HG02610 (cell line): Measurements from ENCODE around the gene WHRN.

Source experiments
- ATAC-seq: cut with Tn5 transposase; IDR thresholded peaks from one replicate; pipeline ENCODE4 v1.9.1; 2021; ENCODE audit warnings: mild to moderate bottlenecking, moderate library complexity; ENCODE audit not compliant: unreplicated experiment

The WHRN gene

GRCh38 chr9:114493521-114494184 is 11.6 kb downstream of the WHRN start:
- no peak for ATAC-seq

- ATAC-seq, result no peak
Measured at GRCh38 chr9:114492991-114493390, 12.3 kb downstream of the WHRN start.

- no peak for ATAC-seq
Measured at GRCh38 chr9:114491430-114492003, 13.8 kb downstream of the WHRN start.

- no peak for ATAC-seq
Measured at GRCh38 chr9:114489928-114490327, 15.3 kb downstream of the WHRN start.

DNA sequence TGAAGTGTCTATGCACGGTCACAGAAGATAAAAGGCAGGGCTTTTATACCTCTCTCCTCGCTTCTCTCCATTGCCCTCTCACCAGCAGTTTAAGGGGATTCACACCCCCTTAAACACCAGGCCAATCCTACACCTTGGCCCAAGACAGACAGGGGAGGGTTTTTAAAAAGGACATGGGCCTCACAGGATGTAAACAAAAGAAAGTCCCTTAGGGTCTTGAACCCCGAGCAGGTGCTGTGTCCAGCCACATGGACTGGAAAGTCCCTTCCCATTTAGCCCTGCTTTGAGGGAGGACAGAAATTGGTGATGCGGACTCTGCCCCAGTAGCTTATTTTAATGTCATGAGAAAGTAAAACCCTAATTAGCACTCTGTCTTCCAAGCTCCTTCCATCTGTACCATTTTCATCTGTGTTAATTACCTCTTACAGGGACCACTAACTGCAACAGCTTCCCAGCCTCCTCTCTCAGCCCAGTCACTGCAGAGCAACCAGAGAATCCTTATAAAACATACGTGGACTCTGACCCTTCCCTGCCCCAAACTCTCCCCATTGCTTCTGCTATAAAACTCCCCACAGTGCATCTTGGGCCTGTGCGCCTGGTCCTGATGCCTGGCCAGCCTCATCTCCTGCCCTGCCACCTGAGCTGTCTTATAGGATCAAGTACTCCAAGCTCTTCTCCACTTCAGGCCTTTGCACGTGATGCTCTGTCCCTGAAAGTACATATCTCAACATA is 16.7 kb downstream of the WHRN start:
- ATAC-seq, result no peak

DNA sequence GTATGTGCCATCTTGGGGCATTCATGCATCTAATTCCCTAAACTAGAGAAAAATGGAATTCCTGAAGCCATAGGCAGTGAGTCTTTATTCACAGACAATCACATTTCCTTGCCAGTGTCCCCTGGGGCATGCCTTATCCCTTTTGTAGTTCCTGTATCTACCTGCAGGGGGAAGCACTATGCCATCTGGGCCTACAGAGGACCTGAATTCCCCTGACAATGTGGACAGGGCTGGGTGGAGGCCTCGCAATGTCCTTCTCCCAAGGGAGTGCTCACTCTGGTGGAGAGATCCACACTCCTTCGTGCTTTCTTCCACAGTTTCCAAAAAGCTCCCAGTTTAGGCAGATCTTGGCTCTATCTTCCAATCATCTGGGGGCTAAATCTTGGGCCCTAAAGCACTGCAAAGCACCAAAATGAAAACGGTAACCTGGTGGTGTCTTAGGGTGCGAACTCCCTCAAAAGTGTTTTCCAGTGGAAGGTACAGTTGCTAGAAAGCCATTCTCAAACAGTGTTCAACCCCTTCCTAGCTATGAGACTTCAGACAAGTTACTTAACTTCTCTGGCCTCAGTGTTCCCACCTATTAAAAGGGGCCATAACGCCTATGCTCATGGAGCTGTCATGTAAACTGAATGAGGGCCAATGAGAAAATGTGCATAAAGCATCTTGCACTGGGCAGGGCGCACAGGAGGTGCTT is 17.5 kb downstream of the WHRN start:
- no peak for ATAC-seq

GRCh38 chr9:114486205-114486963 is 18.9 kb downstream of the WHRN start:
- no peak for ATAC-seq

DNA sequence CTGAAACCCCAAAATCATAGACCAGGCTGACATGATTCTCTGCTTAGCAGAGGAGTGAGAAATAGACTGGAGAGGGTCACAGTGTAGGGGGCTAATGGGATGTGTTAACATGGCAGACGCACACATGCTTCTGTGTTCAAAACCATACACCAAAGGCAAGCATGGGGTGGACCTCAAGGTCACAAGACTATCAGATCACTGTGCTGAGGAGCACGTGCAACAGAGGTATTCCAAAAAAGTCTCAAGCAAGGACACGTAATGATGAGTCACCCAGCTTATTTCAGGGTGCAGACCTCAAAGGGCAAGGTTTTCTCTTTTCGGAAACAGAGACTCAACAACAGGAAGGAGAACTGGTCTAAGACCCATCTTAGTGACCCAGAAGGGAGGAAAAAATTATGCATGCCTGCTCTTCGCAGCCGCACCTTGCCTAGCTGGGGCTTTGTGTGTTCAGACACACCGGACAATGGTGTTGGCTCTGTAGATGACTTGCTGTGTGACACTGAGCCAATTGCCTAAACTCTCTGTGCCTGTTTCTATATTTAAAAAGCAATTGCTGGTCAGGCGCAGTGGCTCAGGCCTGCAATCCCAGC is 20.3 kb downstream of the WHRN start:
- peak; percentile 57 for ATAC-seq

DNA sequence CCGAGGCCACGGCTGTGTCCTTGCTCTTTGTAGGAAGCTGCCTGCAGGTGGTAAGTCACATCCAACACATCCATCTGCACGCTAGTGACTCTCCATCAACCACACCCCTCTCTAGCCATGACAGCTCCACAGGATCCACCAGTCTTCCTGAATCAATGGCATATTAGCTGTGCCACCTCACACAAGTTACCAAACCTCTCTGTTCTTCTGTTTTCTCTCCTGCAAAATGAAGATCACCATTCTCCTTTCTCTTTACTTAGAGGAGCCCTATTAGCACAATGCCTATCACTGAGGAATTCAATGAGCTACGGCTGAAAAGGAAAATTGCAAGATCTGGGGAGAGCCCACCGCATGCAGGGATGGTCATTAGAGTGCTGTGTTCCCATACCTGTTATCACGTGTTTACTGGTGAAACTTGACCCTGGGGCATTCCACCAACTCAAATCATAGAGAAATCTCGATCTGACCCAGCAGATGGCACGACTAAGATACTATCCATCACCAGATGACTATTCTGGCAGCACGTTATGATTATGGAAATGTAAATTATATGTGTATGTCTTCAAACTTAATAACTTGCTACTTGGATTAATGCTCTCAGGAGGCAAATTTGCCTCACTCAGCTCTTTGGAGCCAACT is 20.9 kb downstream of the WHRN start:
- peak; percentile 19 for ATAC-seq

DNA sequence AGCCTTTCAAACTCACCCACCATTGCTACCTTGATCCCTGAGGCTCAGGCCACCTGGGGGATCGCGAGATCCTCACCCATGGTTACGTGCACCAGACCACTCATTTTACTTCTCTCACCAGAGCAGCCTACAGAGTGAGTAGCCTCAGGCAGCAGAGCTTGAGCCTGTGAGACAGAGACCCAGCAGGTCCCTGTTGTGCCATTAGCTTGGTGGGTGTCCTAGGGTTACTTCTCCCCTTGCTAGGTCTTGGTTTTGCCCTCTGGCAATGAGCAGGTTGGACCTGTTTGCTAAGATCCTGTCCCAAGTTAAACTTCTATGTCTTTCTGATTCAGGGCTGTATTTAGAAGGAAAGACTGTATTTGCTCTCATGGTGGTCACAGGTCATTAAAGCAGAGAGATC is 21.8 kb downstream of the WHRN start:
- ATAC-seq, result no peak

DNA sequence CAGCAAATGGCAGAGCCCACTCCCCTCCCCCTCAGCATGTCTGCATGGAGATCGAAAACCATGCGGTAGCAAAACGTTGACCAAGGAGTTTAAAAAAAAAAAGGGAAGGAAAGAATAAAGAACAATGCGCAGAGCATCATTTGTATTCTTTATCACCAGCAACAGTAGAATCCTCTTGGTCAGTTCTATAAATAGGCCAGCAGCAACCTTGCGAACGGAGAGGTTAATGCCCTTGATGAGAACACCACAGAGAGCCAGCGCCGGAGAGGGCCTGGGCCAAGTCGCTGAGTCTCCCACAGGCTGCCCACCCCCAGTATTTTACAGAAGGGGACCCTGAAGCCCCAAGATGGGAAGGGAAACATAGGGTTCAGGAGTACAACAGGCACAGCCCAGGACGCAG is 22.7 kb downstream of the WHRN start:
- ATAC-seq, result no peak

DNA sequence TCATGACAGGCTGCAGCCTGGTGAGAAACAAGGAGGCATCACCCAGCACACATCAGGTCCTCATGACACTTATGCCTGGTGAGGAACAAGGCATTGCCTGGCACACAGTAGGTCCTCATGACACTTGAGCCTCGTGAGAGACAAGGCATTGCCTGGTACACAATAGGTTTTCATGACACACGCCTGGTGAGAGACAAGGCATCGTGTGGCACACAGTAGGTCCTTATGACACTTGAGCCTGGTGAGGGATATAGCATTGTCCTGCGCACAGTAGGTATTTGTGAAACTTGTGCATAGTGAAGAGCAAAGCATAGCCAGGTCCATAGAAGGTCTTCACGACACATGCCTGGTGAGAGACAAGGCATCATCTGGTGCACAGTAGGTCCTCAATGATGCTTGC is 23.5 kb downstream of the WHRN start:
- no peak for ATAC-seq

DNA sequence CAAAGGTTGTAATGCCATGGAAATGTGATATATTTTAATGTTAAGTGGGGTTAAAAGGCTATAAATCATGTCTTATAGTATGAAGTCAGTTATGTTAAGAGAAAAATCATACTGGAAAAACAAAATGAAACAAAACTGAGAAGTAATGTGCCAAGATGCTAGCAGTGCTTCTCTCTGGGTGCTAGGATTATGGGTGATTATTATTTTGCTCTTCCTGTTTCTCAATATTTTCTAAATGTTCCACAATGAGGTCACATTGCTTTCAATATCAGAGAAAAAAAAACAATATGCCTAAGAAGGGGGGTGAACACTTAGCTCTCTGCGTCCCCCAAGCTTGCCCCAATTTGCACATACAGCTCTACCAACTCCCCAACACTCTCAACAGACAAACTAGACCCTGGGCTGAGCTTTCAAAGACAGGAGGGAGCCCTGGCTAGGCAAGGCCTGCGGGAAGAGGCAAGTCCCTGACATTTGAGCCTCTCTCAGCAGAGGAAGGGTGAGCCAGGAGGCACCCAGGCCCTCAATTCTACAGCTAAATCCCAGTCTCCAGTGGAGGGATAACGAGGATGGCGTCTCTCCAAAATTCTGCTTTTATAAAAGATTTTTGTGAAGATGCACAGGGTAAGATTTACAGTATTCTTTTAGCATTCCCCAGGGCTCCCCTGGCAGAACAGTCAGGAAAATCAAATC is 24.4 kb downstream of the WHRN start:
- ATAC-seq, result no peak

DNA sequence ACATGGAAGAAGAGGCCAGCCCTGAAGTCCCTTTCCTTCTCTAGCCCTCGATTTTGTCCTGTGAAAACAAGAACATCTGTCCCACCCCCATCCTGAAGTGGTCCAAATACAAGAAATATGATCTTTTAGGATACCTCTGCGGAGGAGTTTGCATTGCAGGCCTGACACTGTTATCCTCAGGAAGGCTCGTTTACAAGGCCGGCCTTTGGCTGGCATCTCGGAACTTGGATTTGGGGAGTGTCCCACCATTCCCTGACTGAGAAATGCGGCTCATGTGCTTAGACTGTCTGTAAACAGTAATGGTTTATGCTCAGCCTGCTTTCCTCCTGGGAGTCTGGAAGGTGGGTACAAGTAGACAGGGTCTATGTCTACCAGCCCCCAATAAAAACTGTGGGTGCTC is 26.4 kb downstream of the WHRN start:
- no peak for ATAC-seq

GRCh38 chr9:114478459-114478858 is 26.8 kb downstream of the WHRN start:
- no peak for ATAC-seq

DNA sequence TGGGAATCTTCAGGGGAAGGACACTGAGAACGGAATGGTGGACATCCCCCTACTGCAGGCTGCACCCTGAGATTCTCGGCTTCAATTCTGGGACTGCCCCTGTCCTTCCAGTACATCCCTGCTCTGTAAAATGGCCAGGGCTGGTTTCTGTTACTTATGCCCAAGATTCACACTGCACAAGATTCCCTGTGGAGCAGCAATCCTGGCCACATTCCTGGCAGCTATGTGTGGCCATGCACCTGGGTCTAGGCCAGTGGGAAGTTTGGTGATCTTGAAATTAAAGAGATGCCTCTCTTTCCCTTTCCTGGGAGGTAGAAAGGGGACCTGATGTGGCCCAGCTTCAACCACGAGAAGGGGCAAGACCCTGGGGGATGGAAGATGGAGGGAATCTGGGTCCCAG is 27.6 kb downstream of the WHRN start:
- ATAC-seq, result no peak

- no peak for ATAC-seq
Measured at GRCh38 chr9:114476891-114477469, 28.3 kb downstream of the WHRN start.

GRCh38 chr9:114475412-114476135 is 29.7 kb downstream of the WHRN start:
- no peak for ATAC-seq

DNA sequence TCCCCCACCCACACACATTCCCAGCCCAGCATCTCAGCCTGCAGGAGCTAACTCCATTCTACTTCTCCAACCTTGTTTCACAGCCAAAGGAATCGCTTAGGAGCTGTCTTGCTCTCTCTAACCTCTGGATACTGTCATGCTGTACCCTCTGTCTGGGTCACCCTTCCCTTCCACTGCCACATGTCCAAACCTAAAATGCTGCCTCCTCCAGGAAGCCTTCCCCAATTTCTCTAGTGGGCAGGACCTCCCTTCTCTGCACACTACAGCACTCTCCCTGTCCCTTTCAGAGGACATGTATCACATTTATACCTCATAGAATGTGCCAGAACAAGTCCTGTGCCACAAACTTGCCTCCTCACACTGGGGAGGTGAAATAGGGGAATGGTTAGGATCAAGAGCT is 30.8 kb downstream of the WHRN start:
- ATAC-seq, result no peak
